H9 (cell line): Measurements from ENCODE around the gene GFM1. TPM values are rescaled to one million over a fixed set of nuclear protein-coding genes. Genes with fewer than 3 reads are reported as not detected.

Source experiments
- DNase-seq: peaks from one replicate; pipeline ENCODE4 v3.0.0-alpha.2; 2017
- H2AFZ ChIP-seq: one replicate; pipeline ENCODE4 v1.6.1; 2013; ENCODE audit warnings: mild to moderate bottlenecking, low read length, control low read depth, moderate library complexity
- H2AK5ac ChIP-seq: 2 replicates; pipeline ENCODE4 v1.6.1; 2013; ENCODE audit warnings: low read length, control low read depth, mixed read lengths; ENCODE audit not compliant: insufficient read length
- H2BK120ac ChIP-seq: one replicate; pipeline ENCODE4 v1.6.1; 2013; ENCODE audit warnings: low read depth, mild to moderate bottlenecking, low read length, control low read depth, inconsistent platforms; ENCODE audit not compliant: poor library complexity, severe bottlenecking
- H2BK12ac ChIP-seq: 2 replicates; pipeline ENCODE4 v1.6.1; 2013; ENCODE audit warnings: low read length, control low read depth, mixed read lengths, low read depth; ENCODE audit not compliant: insufficient read length
- H2BK15ac ChIP-seq: 2 replicates; pipeline ENCODE4 v1.6.1; 2013; ENCODE audit warnings: low read depth, low read length, control low read depth
- H2BK20ac ChIP-seq: one replicate; pipeline ENCODE4 v1.6.1; 2013; ENCODE audit warnings: low read depth, mild to moderate bottlenecking, low read length, control low read depth, inconsistent platforms; ENCODE audit not compliant: poor library complexity, severe bottlenecking
- H2BK5ac ChIP-seq: 2 replicates; pipeline ENCODE4 v1.6.1; 2013; ENCODE audit warnings: low read length, control low read depth, mixed read lengths; ENCODE audit not compliant: insufficient read length
- H3K14ac ChIP-seq: 2 replicates; pipeline ENCODE4 v1.6.1; 2013; ENCODE audit warnings: low read length, control low read depth; ENCODE audit not compliant: insufficient read depth
- H3K18ac ChIP-seq: 2 replicates; pipeline ENCODE4 v1.6.1; 2013; ENCODE audit warnings: low read depth, mild to moderate bottlenecking, mixed read lengths, low read length, control low read depth; ENCODE audit not compliant: insufficient read length
- H3K23ac ChIP-seq: 2 replicates; pipeline ENCODE4 v1.6.1; 2013; ENCODE audit warnings: low read length, control low read depth, mixed read lengths, low read depth; ENCODE audit not compliant: insufficient read length
- H3K23me2 ChIP-seq: 2 replicates; pipeline ENCODE4 v1.6.1; 2013; ENCODE audit warnings: low read depth, mild to moderate bottlenecking, mixed read lengths, low read length, control low read depth; ENCODE audit not compliant: insufficient read length, poor library complexity, severe bottlenecking
- H3K27ac ChIP-seq: 2 replicates; pipeline ENCODE4 v1.5.1; 2013; ENCODE audit warnings: low read length, control low read depth, mixed read lengths, low read depth; ENCODE audit not compliant: insufficient read length
- H3K27me3 ChIP-seq: 2 replicates; pipeline ENCODE4 v1.6.1; 2013; ENCODE audit warnings: low read length, control low read depth, inconsistent platforms; ENCODE audit not compliant: insufficient read depth
- H3K4ac ChIP-seq: 2 replicates; pipeline ENCODE4 v1.6.1; 2013; ENCODE audit warnings: low read depth, mild to moderate bottlenecking, control low read depth, inconsistent platforms, low read length, moderate library complexity
- H3K4me1 ChIP-seq: 2 replicates; pipeline ENCODE4 v1.6.1; 2013; ENCODE audit warnings: low read length, control low read depth, inconsistent platforms; ENCODE audit not compliant: insufficient read depth
- H3K4me2 ChIP-seq: 2 replicates; pipeline ENCODE4 v1.6.1; 2013; ENCODE audit warnings: low read length, control low read depth, mixed read lengths; ENCODE audit not compliant: insufficient read length, insufficient read depth
- H3K56ac ChIP-seq: 2 replicates; pipeline ENCODE4 v1.6.1; 2013; ENCODE audit warnings: low read depth, mild to moderate bottlenecking, mixed read lengths, low read length, control low read depth; ENCODE audit not compliant: insufficient read length
- H3K79me1 ChIP-seq: 2 replicates; pipeline ENCODE4 v1.6.1; 2013; ENCODE audit warnings: low read depth, mild to moderate bottlenecking, moderate library complexity, low read length, control low read depth, inconsistent platforms; ENCODE audit not compliant: insufficient read depth, poor library complexity, severe bottlenecking
- H3K79me2 ChIP-seq: 2 replicates; pipeline ENCODE4 v1.6.1; 2013; ENCODE audit warnings: low read length, control low read depth, inconsistent platforms; ENCODE audit not compliant: insufficient read depth
- H3K9ac ChIP-seq: 2 replicates; pipeline ENCODE4 v1.6.1; 2013; ENCODE audit warnings: low read length, control low read depth, mixed read lengths; ENCODE audit not compliant: insufficient read length; ENCODE audit errors: extremely low read depth
- H3K9me3 ChIP-seq: one replicate; pipeline ENCODE4 v1.6.1; 2013; ENCODE audit warnings: low read depth, low read length, inconsistent platforms; ENCODE audit not compliant: control insufficient read depth
- H3T11ph ChIP-seq: one replicate; pipeline ENCODE4 v1.6.1; 2013; ENCODE audit warnings: mild to moderate bottlenecking, low read length, control low read depth, inconsistent platforms
- H4K20me1 ChIP-seq: one replicate; pipeline ENCODE4 v1.6.1; 2013; ENCODE audit not compliant: control insufficient read depth, insufficient read length, insufficient read depth
- H4K5ac ChIP-seq: 2 replicates; pipeline ENCODE4 v1.6.1; 2013; ENCODE audit warnings: low read depth, mild to moderate bottlenecking, mixed read lengths, low read length, control low read depth; ENCODE audit not compliant: insufficient read length
- H4K8ac ChIP-seq: replicated peaks from 2 replicates; pipeline ENCODE4 v1.6.1; 2013; ENCODE audit warnings: low read length, control low read depth, mixed read lengths, low read depth; ENCODE audit not compliant: insufficient read length
- H4K91ac ChIP-seq: 2 replicates; pipeline ENCODE4 v1.6.1; 2013; ENCODE audit warnings: low read depth, mild to moderate bottlenecking, moderate library complexity, mixed read lengths, low read length, control low read depth; ENCODE audit not compliant: insufficient read length
- H3K27ac Mint-ChIP-seq, 3 experiments: 2 replicates in 2 of 3; 3 replicates in 1 of 3; pipeline ENCODE4 v1.8.0; 2020 to 2021; ENCODE audit warnings: mixed read lengths in 3 of 3, mild to moderate bottlenecking in 1 of 3, moderate library complexity in 1 of 3
- H3K27me3 Mint-ChIP-seq: 2 replicates; pipeline ENCODE4 v1.8.0; 2021; ENCODE audit warnings: low read depth, mild to moderate bottlenecking, moderate library complexity, mixed read lengths
- H3K36me3 Mint-ChIP-seq, 3 experiments: 2 replicates in 2 of 3; 3 replicates in 1 of 3; pipeline ENCODE4 v1.8.0; 2020 to 2021; ENCODE audit warnings: low read depth in 3 of 3, mixed read lengths in 3 of 3; ENCODE audit not compliant: insufficient read depth in 1 of 3
- H3K4me1 Mint-ChIP-seq, 2 experiments: 2 replicates each; pipeline ENCODE4 v1.8.0; 2020; ENCODE audit warnings: mixed read lengths in 2 of 2
- H3K4me3 Mint-ChIP-seq, 2 experiments: 2 replicates in 1 of 2; 3 replicates in 1 of 2; pipeline ENCODE4 v1.8.0; 2020 to 2021; ENCODE audit warnings: mild to moderate bottlenecking in 2 of 2, mixed read lengths in 2 of 2, moderate library complexity in 1 of 2
- H3K9me3 Mint-ChIP-seq, 2 experiments: 2 replicates in 1 of 2; 3 replicates in 1 of 2; pipeline ENCODE4 v1.8.0; 2020; ENCODE audit warnings: mild to moderate bottlenecking in 2 of 2, mixed read lengths in 2 of 2, moderate library complexity in 1 of 2
- WGBS: extraction: QIAGEN DNeasy Blood & Tissue Kit; methylation state at CpG from one replicate; pipeline ENCODE4 v1.1.7; 2013; ENCODE audit warnings: missing lambda C conversion rate, low lambda C conversion rate, mixed read lengths; ENCODE audit not compliant: insufficient read length; ENCODE audit errors: extremely low coverage; 5-methylcytosine and 5-hydroxymethylcytosine counted together
- total RNA-seq: library from RNA; stranded (reverse); gene quantifications from 2 replicates; pipeline ENCODE4 v1.2.1, GENCODE V29; 2021
- TF ChIP-seq, protein P1 (sequence below): fragments of 200-600 bp; sonication (generic); conservative IDR thresholded peaks from 3 replicates; pipeline ENCODE4 v1.8.0; 2021; ENCODE audit warnings: antibody characterized with exemption, mild to moderate bottlenecking

GFM1 gene
- total RNA-seq, 1 experiment from 2014 or later: 47.1 TPM

GRCh38 chr3:158702815-158703481, 58.6 kb downstream of the GFM1 start:
- Histone ChIP-seq H4K5ac (no peak overlapping the region), H3K79me1 (no peaks in the 10 kb centered on the region), H2BK5ac (no peak overlapping the region), H3K4me2 (no peak overlapping the region), H4K91ac (no peak overlapping the region), H4K8ac (no peak overlapping the region), H3K4me1 (no peaks in the 10 kb centered on the region), H3T11ph (no peak overlapping the region), H3K27ac (no peak overlapping the region), H2BK20ac (no peak overlapping the region), H3K23me2 (no peaks in the 10 kb centered on the region), H3K23ac (no peak overlapping the region), H3K18ac (no peak overlapping the region), H3K27me3 (no peaks in the 10 kb centered on the region), H2AK5ac (no peak overlapping the region), H3K56ac (no peak overlapping the region), H2BK120ac (no peak overlapping the region), H3K9ac (no peak overlapping the region), H4K20me1 (no peaks in the 10 kb centered on the region), H3K14ac (no peak overlapping the region), H3K79me2 (no peaks in the 10 kb centered on the region), H2BK15ac (no peak overlapping the region), H2AFZ (no peak overlapping the region), H3K4ac (no peak overlapping the region), H3K9me3 (no peaks in the 10 kb centered on the region), H2BK12ac (no peak overlapping the region)
- Mint-ChIP-seq H3K4me1 (no peaks in the 10 kb centered on the region), H3K27ac (no peak overlapping the region), H3K9me3 (no peaks in the 10 kb centered on the region), H3K27me3 (no peaks in the 10 kb centered on the region), H3K4me3 (no peak overlapping the region), H3K36me3 (peaks cover 0 to 2% (median 2%) of the 10 kb centered on the region in 3 experiments; a peak in 2 of 7 replicates)
- TF ChIP-seq, protein P1, sequence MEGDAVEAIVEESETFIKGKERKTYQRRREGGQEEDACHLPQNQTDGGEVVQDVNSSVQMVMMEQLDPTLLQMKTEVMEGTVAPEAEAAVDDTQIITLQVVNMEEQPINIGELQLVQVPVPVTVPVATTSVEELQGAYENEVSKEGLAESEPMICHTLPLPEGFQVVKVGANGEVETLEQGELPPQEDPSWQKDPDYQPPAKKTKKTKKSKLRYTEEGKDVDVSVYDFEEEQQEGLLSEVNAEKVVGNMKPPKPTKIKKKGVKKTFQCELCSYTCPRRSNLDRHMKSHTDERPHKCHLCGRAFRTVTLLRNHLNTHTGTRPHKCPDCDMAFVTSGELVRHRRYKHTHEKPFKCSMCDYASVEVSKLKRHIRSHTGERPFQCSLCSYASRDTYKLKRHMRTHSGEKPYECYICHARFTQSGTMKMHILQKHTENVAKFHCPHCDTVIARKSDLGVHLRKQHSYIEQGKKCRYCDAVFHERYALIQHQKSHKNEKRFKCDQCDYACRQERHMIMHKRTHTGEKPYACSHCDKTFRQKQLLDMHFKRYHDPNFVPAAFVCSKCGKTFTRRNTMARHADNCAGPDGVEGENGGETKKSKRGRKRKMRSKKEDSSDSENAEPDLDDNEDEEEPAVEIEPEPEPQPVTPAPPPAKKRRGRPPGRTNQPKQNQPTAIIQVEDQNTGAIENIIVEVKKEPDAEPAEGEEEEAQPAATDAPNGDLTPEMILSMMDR: no peak
- WGBS: no CpG with 5 or more reads among the region's 4 CpGs
- no peak for DNase-seq
